Left colon (tissue), 2 donors: ENCODE data around the gene AMACR. TPM values are rescaled to one million over a fixed set of nuclear protein-coding genes. Genes with fewer than 3 reads are reported as not detected.
A peak's percentile ranks its signal among the peaks of the same experiment; 100 is the strongest.
"Not testable (repeated sequence)": the region's sequence is repeated elsewhere in the genome, so short reads cannot be mapped to it uniquely, and the experiment has no call there.

Experiments
- ATAC-seq: fragments of 200-7000 bp; cut with Tn5 transposase; one replicate; pipeline ENCODE4 v1.9.1; 2020; ENCODE audit warnings: mild to moderate bottlenecking, moderate library complexity
- DNase-seq, 2 donors: peaks; one replicate each; pipeline ENCODE4 v3.0.0-alpha.2; 2020
- intact Hi-C, 2 donors: fragments of 100-400 bp; cut with DNase I in 1 of 2; cut with micrococcal nuclease in 1 of 2; formaldehyde crosslinking; loops; one replicate each; pipeline versions ENCODE4 v1.11.2 to v1.14.0; 2022; cut with DNase I, micrococcal nuclease
- total RNA-seq, 2 donors: library from RNA; stranded (reverse); fragmentation: NEBNext Ultra II Directional; extraction: Animal tissue kit (Norgen Biotek cat#: 25700); gene quantifications; one replicate each; pipeline ENCODE4 v1.2.1, GENCODE V29; 2021
- donor health status: DM: no; HTN: no; CAD: no.
- donor health status: DM: yes; HTN: yes; CAD: no.

AMACR gene
- total RNA-seq, 2 donors from 2014 or later, result 53.3 to 89.1 TPM

- peak in 1 of 2 donors; percentile 17 for DNase-seq
- intact Hi-C loops, result no loop called here
- ATAC-seq, result peak; percentile 71
Measured at GRCh38 chr5:34014626-34015025, 6.8 kb upstream of the AMACR start.

DNA sequence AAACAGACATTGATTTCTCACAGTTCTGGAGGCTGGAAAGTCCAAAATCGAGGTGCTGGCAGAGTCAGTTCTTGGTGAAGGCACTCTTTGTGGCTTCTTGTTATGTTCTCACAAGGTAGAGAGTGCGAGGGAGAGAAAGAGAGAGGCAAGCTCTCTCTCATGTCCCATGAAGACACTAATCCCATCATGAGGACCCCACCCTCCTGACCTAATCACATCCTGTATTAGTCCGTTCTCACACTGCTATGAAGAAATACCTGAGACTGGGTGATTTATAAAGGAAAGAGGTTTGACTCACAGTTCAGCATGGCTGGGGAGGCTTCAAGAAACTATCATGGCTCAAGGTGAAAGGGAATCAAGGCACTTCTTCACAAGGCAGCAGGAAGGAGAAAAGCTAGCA, 5.7 kb upstream of the AMACR start:
- intact Hi-C loops, result no loop called here
- no peak for ATAC-seq
- no peak for DNase-seq

DNA sequence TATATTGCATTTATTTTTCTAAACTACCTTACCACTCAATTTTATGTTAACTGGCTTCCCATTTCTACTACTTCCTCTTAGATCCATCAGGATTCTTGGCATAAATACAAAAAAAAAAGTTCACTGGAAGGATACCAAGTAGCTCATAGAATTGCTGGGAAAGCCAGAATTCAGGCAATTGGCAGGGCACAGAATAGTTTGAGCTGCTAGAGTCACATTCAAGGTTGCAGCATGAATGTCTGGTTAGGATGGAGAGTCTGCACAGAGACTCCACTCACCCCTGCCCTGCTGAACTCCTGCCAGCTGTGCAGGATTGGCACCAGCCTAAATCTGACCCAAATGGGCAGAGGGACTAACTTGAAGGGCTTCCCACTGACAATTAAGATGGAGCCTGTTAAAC, 4.9 kb upstream of the AMACR start:
- no peak for ATAC-seq
- intact Hi-C loops, result no loop called here
- DNase-seq, result no peak

- ATAC-seq (no peak), DNase-seq (no peak)
- intact Hi-C loops, result no loop called here
Measured at GRCh38 chr5:34011536-34011935, 3.7 kb upstream of the AMACR start.

DNA sequence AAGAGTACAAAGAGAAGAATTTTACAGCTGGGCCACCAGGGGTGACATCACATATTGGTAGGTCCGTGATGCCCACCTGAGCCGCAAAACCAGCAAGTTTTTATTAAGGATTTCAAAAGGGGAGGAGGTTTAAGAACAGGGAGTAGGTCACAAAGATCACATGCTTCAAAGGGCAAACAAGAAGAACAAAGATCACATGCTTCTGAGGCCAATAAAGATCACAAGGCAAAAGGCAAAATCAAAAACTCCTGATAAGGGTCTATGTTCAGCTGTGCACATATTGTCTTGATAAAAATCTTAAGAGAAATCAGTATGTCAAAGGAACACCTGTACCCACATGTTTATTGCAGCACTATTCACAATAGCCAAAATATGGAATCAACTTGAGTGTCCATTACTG, 2.3 kb upstream of the AMACR start:
- ATAC-seq, DNase-seq, intact Hi-C loops: not testable (repeated sequence)

DNA sequence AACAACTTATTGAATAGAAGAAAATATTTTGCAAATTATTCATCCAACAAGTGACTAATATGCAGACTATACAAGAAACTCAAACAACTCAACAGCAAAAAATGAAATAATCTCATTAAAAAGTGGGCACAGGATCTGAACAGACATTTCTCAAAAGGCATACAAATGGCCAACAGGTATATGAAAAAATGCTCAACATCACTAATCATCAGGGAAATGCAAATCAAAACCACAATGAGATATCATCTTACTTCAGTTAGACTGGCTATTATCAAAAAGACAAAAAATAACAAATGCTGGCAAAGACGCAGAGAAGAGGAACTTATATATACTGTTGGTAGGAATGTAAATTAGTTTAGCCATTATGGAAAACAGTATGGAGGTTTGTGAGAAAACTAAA, 1.8 kb upstream of the AMACR start:
- intact Hi-C loops, result no loop called here
- ATAC-seq (no peak), DNase-seq (no peak)

GRCh38 chr5:34008802-34009201, 952 bp upstream of the AMACR start:
- intact Hi-C loops, result no loop called here
- DNase-seq (no peak), ATAC-seq (no peak)

GRCh38 chr5:34007201-34007620, 639 bp downstream of the AMACR start:
- peak; percentile 9 for ATAC-seq
- intact Hi-C loops, result no loop called here
- peak in 1 of 2 donors; percentile 41 for DNase-seq

GRCh38 chr5:34005681-34006080, 2.2 kb downstream of the AMACR start:
- DNase-seq (no peak), ATAC-seq (no peak)
- intact Hi-C loops, result no loop called here

DNA sequence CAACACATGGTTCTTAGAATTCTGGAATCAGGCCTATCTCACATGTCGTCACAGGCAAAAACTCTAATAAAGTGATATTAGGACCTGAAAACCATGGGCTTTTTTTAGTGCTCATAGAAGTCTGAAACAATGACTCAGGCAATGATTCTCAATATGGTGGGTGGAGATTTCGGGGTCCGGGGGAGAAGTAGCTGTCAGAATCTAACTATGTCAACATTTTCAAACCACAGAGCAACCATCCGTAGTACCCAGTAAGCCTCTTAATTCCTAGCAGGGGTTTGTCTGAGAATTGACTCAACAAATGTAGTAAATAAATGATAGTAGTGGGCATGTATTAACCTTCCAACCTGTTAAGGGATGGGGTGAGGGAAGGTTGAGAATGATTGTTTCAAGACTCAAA, 2.6 kb downstream of the AMACR start:
- ATAC-seq (no peak), DNase-seq (no peak)
- intact Hi-C loops, result no loop called here

GRCh38 chr5:34003941-34004340, 3.9 kb downstream of the AMACR start:
- intact Hi-C loops, result no loop called here

GRCh38 chr5:34002629-34003328, 5.1 kb downstream of the AMACR start:
- ATAC-seq, result no peak
- no peak for DNase-seq
- intact Hi-C loops, result no loop called here

More at GRCh38 chr5:34003941-34004340, 3.9 kb downstream of the AMACR start:
- DNase-seq (no peak), ATAC-seq (no peak)

GRCh38 chr5:34001241-34001841, 6.5 kb downstream of the AMACR start:
- intact Hi-C loops, result no loop called here
- peak; percentile 75 for ATAC-seq
- DNase-seq, result peak; percentile 43 to 72

DNA sequence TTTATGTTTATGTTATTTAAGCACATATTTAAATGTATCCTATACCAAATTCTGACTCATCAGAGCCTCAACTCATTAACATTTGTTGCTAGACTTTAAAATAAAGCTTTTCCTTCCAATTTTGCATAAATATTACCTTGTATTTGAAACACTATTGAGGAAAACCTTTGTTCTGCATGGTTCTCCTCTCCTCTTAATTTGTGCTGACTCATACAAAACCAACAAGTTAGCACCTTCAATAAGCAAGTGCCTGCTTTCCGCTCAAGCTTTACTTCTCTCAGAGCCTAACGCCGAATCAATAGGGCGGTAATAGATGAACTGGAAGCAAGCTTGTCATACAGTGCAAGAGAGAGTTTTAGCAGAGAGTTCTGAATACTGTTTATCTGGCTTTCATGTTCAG, 7.9 kb downstream of the AMACR start:
- intact Hi-C loops, result no loop called here
- DNase-seq (no peak), ATAC-seq (no peak)

DNA sequence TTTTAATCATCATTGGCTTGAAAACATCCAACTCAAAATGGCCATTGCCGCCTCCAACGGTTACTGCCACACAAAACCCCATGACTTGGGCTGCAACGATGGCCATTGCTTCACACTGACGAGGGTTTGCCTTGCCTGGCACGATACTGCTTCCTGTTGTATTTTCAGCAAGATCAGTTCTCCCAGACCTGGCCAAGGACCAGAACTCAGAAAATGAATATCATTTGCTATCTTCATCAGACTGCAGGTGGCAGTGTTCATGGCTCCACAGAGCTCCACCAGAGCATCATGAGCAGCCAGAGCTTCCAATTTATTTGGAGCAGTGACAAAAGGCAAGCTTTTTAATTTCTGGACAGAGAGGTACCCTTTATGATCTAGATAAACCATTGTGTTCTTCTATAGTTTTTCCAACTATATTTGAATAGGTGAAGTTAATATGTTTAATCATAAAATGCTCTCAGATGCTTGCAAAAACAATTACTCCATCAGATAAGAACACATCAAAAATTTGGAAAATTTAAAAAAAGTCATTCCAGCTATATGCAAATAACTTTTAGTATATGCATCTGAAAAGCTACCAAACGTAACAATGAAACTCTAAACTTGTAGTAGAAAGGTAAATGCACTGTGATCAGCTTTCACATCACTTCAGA, 10.4 kb downstream of the AMACR start:
- ATAC-seq (peak; percentile 87), DNase-seq (peak; percentile 49 to 63)
- intact Hi-C loops, result no loop called here

- ATAC-seq (no peak), DNase-seq (no peak)
- intact Hi-C loops, result no loop called here
Measured at GRCh38 chr5:33995865-33996264, 12.0 kb downstream of the AMACR start.

DNA sequence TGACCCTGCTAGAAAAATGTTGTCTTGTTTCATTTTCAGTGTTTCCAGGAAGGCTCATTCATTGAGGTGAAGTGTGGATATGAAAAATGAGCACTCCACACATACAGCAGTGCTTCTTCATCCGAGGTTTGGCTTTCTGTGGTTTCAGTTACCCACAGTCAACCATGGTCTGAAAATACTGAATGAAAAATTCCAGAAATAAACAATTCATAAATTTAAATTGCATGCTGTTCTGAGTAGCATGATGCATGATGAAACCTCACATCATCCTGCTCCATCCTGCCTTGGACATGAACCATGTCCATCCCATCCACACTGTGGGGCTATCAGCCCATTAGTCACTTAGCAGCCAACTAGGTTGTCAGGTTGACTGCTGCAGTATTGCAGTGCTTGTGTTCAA, 13.0 kb downstream of the AMACR start:
- ATAC-seq (no peak), DNase-seq (no peak)
- intact Hi-C loops, result no loop called here

GRCh38 chr5:33992864-33993263, 15.0 kb downstream of the AMACR start:
- no peak for ATAC-seq
- no peak for DNase-seq
- intact Hi-C loops, result no loop called here

GRCh38 chr5:33985447-33985846, 22.4 kb downstream of the AMACR start:
- DNase-seq (no peak), ATAC-seq (no peak)
- intact Hi-C loops, result loop anchor here in 1 of 2 donors (10.0 kb wide), 1 partner anchor 469 kb away; no protein-coding TSS in a partner anchor

DNA sequence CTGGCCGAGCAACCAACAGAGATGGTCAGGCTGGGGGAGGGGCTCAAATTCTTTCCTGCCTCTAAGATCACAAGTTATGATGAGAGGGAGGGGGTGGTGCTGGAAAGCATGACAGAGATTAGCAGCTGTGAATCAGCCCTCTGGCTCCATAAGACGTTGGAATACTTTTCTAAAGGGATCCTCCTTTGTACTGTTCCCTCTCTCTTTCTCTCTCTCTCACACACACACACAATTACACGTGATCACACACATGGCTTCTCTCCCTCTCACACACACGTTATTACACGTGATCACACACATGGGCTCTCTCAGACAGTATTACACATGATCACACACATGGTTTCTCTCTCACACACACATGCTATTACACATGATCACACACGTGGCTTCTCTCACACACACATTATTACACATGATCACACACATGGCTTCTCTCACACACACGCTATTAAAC, 23.2 kb downstream of the AMACR start, which contains the start of gene SLC45A2:
TSS of gene SLC45A2 (minus strand) at position 23 of the 454 bp plus-strand sequence. CDS start 110 bp downstream, outside the sequence.
- DNase-seq (no peak), ATAC-seq (no peak)
- intact Hi-C loops, result loop anchor here in 1 of 2 donors (10.0 kb wide), 1 partner anchor 470 kb away; no protein-coding TSS in a partner anchor
